ENCODE data around the gene AJM1.

Gene AJM1

DNA sequence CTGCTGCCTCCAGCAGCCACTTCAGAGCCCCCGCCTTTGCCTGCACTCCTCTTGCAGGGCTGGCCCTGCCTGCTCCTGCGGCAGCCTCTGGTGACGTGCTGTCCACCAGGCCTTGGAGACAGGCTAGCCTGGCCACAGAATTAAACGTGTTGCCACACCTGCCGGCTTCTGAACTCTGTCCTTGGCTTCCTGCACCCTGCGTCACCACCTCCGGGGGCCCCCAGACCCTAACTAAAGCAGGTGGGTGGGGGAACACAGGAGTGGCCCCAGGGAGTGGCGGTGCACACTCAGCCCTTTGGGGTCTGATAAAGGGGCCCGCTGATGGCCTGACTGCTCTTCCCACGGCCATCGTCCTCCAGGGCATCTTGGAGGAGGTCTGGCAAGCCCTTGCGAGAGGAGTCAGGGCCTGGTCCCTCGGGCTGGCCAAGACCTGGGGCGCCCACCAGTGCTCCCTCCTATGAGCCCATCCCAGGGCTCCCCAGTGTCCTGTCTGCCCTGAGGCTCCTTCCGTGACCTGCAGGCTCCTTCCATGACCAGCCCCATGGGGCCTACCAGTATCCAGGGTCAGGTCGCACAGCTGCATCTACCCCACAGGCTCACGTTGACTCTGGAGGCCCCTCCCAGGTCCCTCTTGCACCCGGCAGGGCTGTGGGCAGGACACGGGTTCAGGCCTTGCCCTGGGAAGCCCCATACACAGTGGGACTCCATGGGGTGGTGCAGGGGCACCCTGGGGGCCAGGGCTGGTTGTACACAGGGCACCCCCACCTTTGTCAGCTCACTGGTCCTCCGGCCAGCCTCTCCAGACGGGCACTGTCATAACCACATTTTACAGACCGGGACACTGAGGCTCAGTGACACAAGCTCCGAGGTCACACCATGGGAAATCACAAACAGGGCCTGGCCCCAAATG is 8.8 kb downstream of the AJM1 start:
- H3K9me3 Mint-ChIP-seq = no peaks in the 10 kb centered on the region
- H3K36me3 Mint-ChIP-seq (ENCODE audit: low read depth) = no peaks in the 10 kb centered on the region
- H3K27me3 Mint-ChIP-seq (ENCODE audit: low read depth) = no peaks in the 10 kb centered on the region
- no peaks in the 10 kb centered on the region for H3K4me1 Mint-ChIP-seq
- TF ChIP-seq CTCF (IDR thresholded peaks at IDR 0.05; ENCODE audit: unreplicated experiment in 3 of 3) = no peak
- H3K4me3 Mint-ChIP-seq = peak overlapping the region; percentile 67 to 97 (median 74)
- H3K27ac Mint-ChIP-seq = no peak overlapping the region

DNA sequence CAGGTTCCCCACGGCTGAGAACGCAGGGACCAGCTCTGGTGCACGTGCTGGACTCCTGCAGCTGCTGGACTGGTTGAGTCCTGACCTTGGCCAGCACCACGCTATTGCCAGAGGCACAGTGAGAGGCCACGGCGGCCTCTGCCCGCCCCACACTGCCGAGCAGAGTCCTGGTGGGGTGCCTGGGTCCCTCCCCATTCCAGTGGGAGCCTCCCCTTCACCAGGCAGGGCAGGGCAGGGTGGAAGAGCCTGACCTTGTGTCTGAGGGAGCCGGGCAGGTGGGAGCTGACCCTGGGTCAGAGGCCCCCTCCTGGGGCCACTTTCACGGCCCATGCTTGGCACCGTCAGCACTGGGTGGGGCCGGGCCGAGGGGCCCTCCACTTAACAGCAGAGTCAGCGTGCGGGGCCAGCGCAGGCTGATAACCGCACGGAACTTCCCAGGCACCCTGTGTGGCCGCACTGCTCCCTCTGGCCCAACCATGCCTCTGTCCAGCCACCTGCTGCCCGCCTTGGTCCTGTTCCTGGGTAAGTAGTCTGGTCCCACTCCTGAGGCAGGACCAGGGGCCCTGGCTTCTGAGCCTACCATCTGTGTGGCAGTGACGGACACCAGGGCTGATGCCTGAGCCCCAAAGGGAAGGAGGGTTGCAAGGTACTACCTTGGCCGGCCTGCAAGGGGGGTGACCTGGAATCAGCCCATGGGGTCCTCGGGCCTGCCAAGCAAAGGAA is 9.8 kb downstream of the AJM1 start, which contains the start of gene MAMDC4:
MAMDC4 (plus strand) TSS at position 406 of the 723 bp plus-strand sequence; CDS start at position 477, 71 bp downstream.
- TF ChIP-seq CTCF (IDR thresholded peaks at IDR 0.05; ENCODE audit: unreplicated experiment in 3 of 3) = no peak
- Mint-ChIP-seq H3K9me3 (no peaks in the 10 kb centered on the region), H3K4me1 (no peaks in the 10 kb centered on the region), H3K27me3 (ENCODE audit: low read depth) (no peaks in the 10 kb centered on the region), H3K36me3 (ENCODE audit: low read depth) (no peaks in the 10 kb centered on the region), H3K4me3 (peak within 1 kb of the TSS; percentile 53 to 68 (median 56)), H3K27ac (no peak within 1 kb of the TSS)

DNA sequence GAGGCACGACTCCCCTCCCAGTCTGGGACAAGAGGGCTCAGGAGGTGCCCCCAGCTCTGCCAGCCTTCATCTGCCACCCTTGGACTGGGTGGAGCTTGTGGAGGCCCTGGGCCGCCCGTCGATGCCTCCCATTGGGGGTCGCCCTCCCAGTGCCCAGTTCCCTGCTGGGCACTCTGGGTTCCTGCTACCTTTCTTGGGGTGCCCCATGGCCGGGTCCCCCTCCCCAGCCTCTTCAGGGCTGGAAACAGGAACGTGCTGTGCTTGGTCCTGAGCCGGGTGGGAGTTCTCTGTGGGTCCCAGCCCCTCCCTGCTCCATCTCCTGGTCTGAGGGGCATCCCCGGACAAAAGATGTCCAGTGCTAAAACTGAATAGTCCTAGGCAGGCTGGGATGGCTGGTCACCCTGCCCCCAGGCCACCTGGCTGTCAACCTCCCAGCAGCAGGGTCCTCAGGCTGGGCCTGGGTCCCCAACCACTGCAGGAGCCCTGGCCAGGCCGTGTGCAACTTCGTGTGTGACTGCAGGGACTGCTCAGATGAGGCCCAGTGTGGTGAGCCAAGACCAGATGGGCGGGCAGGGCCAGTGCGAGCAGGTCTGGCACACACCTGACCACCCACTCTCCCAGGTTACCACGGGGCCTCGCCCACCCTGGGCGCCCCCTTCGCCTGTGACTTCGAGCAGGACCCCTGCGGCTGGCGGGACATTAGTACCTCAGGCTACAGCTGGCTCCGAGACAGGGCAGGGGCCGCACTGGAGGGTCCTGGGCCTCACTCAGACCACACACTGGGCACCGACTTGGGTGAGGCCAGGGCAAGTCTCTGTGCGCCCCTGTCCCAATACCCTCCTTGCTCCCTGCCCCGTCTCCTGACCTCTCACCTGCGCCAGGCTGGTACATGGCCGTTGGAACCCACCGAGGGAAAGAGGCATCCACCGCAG is 10.7 kb downstream of the AJM1 start:
- Mint-ChIP-seq H3K4me1 (no peaks in the 10 kb centered on the region), H3K9me3 (no peaks in the 10 kb centered on the region), H3K4me3 (no peak overlapping the region), H3K27me3 (ENCODE audit: low read depth) (no peaks in the 10 kb centered on the region), H3K27ac (no peak overlapping the region), H3K36me3 (ENCODE audit: low read depth) (no peaks in the 10 kb centered on the region)
- TF ChIP-seq CTCF (IDR thresholded peaks at IDR 0.05; ENCODE audit: unreplicated experiment in 3 of 3) = no peak

DNA sequence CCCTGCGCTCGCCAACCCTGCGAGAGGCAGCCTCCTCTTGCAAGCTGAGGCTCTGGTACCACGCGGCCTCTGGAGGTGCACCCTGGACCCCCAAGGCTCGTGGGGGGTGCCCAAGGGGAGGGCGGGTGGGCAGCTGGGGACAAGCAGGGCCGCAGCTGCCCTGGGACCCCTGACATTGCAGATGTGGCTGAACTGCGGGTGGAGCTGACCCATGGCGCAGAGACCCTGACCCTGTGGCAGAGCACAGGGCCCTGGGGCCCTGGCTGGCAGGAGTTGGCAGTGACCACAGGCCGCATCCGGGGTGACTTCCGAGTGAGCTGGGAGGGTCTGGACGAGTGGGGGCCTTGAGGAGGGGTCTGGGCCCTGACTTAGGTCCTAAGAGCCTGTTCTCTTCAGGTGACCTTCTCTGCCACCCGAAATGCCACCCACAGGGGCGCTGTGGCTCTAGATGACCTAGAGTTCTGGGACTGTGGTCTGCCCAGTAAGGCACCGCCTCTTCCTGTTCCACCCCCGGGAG is 11.4 kb downstream of the AJM1 start:
- Mint-ChIP-seq H3K4me1 (no peaks in the 10 kb centered on the region), H3K9me3 (no peaks in the 10 kb centered on the region), H3K36me3 (ENCODE audit: low read depth) (no peaks in the 10 kb centered on the region), H3K4me3 (no peak overlapping the region), H3K27me3 (ENCODE audit: low read depth) (no peaks in the 10 kb centered on the region), H3K27ac (no peak overlapping the region)
- no peak for TF ChIP-seq CTCF (IDR thresholded peaks at IDR 0.05; ENCODE audit: unreplicated experiment in 3 of 3)

DNA sequence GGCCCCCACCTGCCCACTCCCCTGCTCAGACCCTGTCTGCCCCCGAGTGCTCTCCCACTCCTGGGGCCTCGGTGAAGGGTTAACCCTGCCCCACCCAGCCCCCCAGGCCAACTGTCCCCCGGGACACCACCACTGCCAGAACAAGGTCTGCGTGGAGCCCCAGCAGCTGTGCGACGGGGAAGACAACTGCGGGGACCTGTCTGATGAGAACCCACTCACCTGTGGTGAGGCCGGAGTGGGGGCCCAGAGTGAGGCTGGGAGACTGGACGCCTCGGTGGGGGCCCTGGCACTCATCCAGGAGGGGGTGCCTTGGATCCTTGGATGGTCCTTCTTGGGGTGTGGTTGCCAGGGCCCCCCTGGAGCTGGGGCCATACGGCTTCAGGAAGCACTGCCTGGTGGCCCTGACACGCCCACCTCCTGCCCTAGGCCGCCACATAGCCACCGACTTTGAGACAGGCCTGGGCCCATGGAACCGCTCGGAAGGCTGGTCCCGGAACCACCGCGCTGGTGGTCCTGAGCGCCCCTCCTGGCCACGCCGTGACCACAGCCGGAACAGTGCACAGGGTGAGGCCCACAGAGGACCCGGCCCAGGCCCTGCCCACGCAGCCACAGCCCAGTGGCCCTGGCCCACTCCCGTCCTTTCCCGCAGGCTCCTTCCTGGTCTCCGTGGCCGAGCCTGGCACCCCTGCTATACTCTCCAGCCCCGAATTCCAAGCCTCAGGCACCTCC is 12.0 kb downstream of the AJM1 start:
- no peak overlapping the region for H3K4me3 Mint-ChIP-seq
- no peaks in the 10 kb centered on the region for H3K36me3 Mint-ChIP-seq (ENCODE audit: low read depth)
- H3K27me3 Mint-ChIP-seq (ENCODE audit: low read depth) = no peaks in the 10 kb centered on the region
- TF ChIP-seq CTCF (IDR thresholded peaks at IDR 0.05; ENCODE audit: unreplicated experiment in 3 of 3) = no peak
- H3K27ac Mint-ChIP-seq = no peak overlapping the region
- no peaks in the 10 kb centered on the region for H3K4me1 Mint-ChIP-seq
- no peaks in the 10 kb centered on the region for H3K9me3 Mint-ChIP-seq
